Fibroblast of skin of left biceps (primary cell): ENCODE data around the gene EPHB1.

Source experiments
- DNase-seq, 2 experiments: peaks; one replicate each; pipeline ENCODE4 v3.0.0-alpha.2; 2013; ENCODE audit warnings: low read depth in 2 of 2

Gene EPHB1

GRCh38 chr3:134910026-134910425 is 115.0 kb downstream of the EPHB1 start:
- no peak for DNase-seq

GRCh38 chr3:134911586-134912548 is 116.8 kb downstream of the EPHB1 start:
- no peak for DNase-seq

- DNase-seq, result no peak
Measured at GRCh38 chr3:134916276-134916961, 121.4 kb downstream of the EPHB1 start.

- DNase-seq, result no peak
Measured at GRCh38 chr3:134917631-134918030, 122.6 kb downstream of the EPHB1 start.

- DNase-seq, result no peak
Measured at GRCh38 chr3:134918441-134918840, 123.4 kb downstream of the EPHB1 start.

GRCh38 chr3:134922101-134922500 is 127.0 kb downstream of the EPHB1 start:
- no peak for DNase-seq

GRCh38 chr3:134922866-134923265 is 127.8 kb downstream of the EPHB1 start:
- DNase-seq, result no peak

GRCh38 chr3:134923286-134923685 is 128.2 kb downstream of the EPHB1 start:
- no peak for DNase-seq

GRCh38 chr3:134927599-134927998 is 132.5 kb downstream of the EPHB1 start:
- DNase-seq, result no peak

- DNase-seq, result no peak
Measured at GRCh38 chr3:134928392-134928791, 133.3 kb downstream of the EPHB1 start.

GRCh38 chr3:134928819-134929218 is 133.8 kb downstream of the EPHB1 start:
- DNase-seq, result no peak

- no peak for DNase-seq
Measured at GRCh38 chr3:134929976-134930375, 134.9 kb downstream of the EPHB1 start.

GRCh38 chr3:134931045-134931785 is 136.2 kb downstream of the EPHB1 start:
- DNase-seq, result no peak

GRCh38 chr3:134932035-134932434 is 137.0 kb downstream of the EPHB1 start:
- DNase-seq, result no peak

- no peak for DNase-seq
Measured at GRCh38 chr3:134933997-134934396, 138.9 kb downstream of the EPHB1 start.

- no peak for DNase-seq
Measured at GRCh38 chr3:134934933-134935332, 139.9 kb downstream of the EPHB1 start.

- peak in 1 of 2 experiments; percentile 1 for DNase-seq
Measured at GRCh38 chr3:134937256-134938028, 142.4 kb downstream of the EPHB1 start.

- no peak for DNase-seq
Measured at GRCh38 chr3:134938029-134938525, 143.0 kb downstream of the EPHB1 start.

- DNase-seq, result no peak
Measured at GRCh38 chr3:134939978-134940377, 144.9 kb downstream of the EPHB1 start.

- no peak for DNase-seq
Measured at GRCh38 chr3:134941820-134942219, 146.8 kb downstream of the EPHB1 start.

- no peak for DNase-seq
Measured at GRCh38 chr3:134944429-134944828, 149.4 kb downstream of the EPHB1 start.
